Stimulated activated CD8-positive, alpha-beta memory T cell treated with anti-CD3 and anti-CD28 coated beads, Interleukin-7, amount 100 ng/mL, for 48 hours (primary cell): ENCODE data around the gene SLC12A8.

Experiments used
- DNase-seq, 2 donors: peaks; one replicate each; pipeline ENCODE4 v3.0.0-alpha.2; 2020; ENCODE audit warnings: low read depth in 1 of 2; ENCODE audit errors: extremely low read depth in 1 of 2

Gene SLC12A8

DNA sequence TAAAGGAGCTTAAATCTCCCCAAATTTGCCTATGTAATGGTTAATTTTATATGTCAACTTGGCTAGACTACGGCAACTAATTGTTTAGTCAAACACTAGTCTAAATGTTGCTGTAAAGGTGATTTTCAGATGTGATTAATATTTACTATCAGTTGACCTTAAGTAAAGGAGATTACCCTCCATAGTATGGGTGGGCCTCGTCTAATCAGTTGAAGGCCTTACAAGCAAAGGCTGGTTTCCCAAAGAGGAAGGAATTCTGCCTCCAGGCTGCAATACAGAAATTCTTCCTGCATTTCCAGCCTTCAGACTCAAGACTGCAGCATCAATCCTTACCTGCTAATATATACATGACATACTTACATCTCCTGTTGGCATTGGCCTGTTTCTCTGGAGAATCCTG is 23.6 kb downstream of the SLC12A8 start:
- DNase-seq: no peak

DNA sequence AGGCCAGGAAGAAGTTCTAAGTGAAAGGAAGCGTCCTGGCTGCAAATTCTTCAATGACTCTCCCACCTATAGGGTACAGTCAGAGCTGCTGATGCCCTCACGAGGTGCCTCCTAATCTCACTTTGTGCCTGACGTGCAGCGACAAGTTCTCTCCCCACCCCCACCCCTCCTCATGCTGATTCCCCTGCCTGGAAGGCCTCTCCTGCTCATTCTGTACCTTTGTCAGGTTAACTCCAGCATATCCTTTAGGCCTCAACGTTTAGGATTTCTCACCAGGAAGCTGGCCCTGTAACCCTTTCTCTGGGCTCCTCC is 25.0 kb downstream of the SLC12A8 start:
- no peak for DNase-seq

DNA sequence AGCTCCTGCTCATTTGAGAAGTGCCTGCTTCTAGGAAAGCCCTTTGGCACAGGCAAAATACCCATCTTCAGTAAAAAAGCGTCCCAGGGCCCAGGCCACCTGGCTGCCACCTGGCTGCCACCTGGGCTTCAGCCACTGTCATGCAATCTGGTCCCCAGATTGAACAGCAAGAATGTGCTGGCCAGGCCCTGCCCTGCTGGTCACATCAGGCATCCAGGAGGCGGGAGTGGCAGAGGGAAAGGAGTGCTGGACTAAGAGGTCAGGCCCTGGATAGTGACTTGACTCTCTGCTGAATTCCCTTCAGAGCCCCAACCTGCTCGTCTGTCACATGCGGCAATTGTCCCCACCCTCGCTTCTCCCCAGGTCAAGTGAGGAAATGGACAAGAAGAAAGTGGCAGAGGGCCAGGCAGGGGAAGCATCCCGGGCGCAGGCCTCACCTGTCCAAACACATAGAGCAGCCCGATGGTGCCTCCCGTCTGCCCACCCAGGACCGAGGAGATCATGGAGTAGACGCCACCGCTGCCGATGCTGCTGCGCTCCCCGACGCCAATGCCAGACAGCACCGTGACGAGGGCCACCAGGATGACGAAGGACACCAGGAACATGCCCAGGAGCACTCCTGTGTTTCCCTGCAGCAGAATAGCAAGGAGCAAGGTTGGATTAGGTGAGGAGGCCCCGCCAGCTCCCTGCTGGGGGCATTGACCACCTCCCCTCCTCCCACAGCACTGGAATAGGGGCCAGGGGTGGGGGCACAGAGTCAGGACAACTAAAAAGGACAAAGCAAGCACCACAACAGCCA is 25.5 kb downstream of the SLC12A8 start:
- no peak for DNase-seq

DNA sequence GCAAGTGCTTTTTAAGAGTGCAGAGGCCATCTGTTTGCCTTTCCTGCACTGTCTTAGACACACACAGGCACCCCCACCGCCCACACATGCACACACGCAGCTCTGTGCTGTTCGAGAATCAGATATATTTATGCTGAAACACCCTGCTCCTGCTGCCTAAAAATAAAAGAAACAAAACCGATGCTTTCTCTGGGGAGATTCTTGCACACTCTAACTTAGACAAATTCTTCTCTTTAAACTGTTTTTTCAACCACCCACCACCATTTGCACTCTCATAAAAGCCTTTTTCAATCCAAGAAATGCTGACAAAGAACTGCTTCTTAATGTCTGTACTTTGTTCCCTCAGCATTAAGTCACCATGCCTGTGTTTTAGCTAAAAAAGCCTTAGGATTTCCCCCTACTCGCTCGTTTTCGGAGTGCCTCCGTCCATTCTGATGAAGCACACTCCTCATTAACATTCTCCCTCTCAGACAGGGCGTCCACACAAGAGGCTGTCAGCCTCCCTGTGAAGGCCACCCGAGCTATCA is 26.2 kb downstream of the SLC12A8 start:
- no peak for DNase-seq

DNA sequence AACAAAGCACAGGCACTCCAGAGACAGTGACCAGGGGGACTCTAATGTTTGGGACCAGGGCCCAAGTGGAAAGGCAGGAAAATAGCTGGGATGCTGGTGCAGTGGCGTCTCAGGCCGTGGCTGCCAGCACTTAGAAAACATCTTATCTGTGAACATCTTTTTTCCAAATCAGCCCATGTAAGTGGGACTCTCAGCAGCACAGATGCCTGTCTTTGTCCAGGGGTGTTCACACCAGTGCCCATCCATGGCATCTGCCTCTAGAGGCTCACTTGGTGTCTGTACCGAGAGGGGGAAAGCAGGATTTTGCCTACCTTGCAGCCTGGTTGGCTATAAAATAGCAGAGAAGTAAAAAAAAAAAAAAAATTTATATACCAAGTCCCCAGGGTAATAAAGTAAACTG is 26.7 kb downstream of the SLC12A8 start:
- DNase-seq: no peak

DNA sequence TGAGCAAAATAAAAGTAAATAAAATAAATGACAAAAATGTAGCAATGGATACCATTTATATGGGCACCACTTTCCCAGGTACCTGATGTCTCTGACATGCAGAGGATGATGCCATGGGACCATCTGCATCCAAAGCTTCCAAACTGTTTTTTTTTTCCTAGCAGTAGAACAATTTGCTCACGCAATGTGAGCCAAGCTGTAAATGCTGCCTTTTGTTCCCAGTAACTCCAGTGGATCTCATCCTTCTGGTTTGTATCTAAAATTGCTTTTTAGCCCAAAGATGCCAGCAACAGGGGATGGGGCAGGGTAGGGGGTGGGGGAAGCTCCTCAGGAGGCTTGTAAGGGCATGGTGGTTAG is 32.7 kb downstream of the SLC12A8 start:
- no peak for DNase-seq

DNA sequence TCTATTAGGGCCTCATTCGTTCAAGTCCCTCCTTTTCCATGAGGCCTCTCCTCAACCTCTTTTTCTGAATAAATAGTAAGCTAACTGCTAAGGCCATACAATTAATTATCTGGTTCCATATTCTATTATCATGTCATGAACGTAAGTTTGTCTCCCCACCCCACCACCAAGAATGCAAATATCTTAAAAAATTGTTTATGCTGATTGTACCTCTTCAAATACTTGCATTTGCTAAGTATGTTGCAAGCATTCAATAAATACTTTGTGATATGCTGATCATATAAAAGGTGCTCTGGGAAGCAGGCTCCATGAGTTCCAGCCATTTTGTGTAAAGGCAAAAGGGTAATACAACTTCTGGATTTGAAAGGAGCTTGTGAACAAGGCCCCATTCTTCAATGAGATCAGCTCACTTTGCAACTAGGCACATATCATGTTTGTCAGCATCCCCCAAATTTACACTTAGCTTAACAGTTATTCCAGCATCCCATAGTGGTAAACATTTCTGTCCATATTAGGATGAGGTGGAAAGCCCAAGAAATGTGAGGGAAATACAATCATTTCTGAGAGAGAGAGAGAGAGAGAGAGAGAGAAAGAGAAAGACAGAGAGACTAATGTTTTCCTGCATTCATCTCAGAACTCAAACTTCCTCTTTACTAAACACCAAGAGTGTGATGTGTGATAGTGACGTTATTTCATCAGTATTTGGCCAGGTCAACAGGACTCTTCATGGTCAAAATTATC is 33.2 kb downstream of the SLC12A8 start:
- no peak for DNase-seq

DNA sequence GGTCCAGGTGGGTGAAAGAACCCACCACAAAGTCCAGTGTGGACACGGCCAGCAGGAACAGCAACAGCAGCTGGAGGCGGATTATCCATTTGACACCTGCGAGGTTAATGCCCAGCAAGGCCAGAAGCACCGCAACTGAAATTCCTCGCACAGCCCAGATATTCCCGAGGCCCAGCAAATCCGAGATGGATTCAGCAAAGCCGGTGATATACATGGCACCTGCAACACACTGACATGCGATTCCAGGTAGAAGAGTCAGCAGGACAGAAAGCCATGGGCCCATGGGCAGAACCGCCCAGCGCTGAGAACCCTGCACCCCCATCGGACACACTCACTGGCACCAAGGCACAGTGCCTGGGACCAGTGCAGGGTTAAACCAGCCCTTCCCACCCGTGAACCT is 34.8 kb downstream of the SLC12A8 start:
- no peak for DNase-seq

DNA sequence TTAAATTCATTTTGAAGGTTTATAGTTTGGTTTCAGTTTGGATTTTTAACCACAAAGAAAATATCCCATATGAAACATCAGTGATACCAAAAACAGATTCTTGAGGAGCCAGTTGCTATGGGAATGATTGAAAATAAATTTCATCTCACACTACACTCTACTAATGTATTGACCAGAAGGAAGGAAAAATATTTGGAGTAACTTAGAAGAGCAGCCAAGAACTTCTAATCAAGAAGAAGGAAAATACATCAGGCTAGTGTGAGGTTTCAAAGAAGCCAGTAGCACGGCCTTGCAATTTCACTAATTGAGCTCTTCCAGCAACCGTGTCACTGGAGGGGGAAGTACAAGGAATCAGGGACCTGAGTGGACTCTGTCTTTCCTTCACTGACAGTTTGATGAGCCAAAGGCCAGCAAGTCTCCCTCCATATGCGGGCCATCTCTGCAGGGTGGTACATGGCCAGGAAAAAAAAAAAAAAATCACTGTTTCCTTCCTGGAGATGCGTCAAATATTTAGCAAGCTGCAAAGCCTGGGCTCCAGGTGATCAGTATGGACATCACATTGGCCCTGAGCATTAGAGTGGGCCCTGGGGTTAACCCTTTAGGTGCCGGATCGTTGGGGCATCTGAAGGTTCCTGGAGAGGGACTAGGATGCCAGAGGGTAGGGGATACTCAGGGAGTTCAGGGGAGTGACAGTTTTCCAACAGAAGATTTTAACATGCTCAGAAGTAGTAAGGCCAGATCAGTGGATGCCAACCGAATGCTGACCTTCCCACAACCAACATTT is 37.1 kb downstream of the SLC12A8 start:
- DNase-seq: no peak

DNA sequence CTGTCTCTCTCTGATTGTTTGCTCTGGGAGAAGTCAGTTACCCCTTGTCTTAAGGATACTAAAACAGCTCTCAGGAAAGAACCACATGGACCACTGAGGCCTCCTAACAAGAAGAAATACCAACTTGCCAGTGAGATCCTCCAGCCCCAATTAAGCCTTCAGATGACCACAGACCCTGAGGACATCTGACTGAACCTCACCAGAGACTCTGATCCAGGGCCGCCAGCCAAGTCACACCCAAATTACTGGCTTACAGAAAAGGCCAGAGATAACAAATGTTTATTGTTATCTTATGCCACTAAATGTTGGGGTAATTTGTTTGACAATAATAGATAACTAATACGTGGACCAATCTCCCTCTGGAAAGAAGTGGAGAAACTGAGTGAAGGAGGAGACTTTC is 40.2 kb downstream of the SLC12A8 start:
- DNase-seq: no peak

DNA sequence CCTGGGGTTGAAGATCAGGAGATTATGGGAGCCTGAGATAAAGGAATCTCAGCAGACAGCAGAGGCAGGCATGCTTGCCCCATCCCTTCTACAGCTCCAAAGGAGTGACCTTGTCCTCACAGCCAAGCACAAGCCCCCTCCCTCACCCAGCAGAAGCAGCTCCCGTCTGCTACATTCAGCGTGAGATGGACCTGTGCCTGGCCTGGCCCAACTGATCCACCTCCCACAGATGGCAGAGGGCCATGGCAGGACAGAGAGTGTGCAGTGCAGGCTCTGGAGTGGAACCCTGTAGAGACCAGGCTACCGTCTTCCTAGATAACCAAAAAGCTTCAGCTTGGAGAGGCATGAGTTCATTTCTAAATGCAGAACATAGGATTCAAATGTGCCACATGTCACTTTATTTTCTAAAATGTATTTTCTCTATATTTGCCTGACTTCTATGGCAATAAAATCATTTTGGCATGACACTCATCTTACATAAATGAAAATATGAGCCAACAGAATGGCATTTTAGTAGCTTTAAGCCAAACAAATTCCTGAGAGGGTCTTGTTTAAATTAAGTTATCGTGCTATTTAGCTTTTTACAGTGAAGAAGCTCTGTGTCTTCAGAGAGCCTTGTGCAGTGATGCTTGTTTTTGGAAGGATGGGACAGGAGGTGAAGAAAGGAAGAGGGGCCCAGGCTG is 43.7 kb downstream of the SLC12A8 start:
- no peak for DNase-seq

DNA sequence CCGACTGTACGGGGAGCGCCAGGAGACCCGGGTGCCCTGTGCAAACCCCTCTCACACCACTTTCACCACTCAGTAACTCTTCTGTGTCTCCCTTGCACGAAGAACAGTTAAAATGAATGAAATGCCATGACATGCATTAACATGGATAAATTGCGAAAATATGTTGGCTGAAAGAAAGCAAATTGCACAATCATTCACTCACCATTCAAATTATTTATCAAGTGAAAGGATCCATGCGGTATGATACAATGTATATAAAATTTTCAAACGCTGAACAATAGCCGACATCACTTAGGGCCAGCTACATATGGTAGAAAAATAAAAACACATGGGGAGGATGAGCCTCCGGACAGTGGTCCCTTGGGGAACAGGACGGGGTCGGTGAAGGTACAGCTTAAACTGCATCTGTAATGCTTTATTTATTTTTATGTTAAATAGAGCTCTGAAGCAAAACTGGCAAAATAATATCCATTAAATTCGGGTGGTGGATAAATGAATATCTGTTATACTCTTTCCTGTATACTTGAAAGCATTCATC is 45.9 kb downstream of the SLC12A8 start:
- no peak for DNase-seq

DNA sequence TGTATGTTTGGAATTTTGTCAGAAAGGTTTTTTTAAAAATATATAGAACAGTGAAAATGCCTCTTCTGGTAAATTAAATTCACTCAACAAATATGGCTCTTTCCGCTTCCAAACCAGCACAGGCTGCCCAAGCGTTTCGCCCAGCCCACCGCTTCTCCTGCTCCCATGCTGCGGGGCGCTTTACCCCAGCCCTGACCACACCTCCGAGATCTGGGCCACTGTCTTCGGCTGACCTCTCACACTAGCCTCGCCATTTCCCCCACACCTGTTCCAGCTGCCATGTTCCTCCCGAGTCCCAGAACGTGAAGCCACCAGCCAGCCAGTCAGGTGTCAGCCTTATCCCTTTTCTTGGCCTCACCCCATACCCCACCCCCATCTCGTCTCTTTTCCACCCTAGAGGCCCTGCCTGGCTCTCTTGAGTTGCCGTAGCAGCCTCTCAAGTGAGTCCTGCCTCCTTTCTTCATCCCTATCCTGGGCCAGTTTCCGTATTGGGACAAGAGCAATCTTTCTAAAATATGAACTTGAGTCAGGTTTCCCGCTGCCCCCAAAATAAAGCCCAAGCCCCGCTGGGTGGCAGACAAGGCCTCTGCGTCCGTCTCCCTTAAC is 46.5 kb downstream of the SLC12A8 start:
- DNase-seq: no peak

DNA sequence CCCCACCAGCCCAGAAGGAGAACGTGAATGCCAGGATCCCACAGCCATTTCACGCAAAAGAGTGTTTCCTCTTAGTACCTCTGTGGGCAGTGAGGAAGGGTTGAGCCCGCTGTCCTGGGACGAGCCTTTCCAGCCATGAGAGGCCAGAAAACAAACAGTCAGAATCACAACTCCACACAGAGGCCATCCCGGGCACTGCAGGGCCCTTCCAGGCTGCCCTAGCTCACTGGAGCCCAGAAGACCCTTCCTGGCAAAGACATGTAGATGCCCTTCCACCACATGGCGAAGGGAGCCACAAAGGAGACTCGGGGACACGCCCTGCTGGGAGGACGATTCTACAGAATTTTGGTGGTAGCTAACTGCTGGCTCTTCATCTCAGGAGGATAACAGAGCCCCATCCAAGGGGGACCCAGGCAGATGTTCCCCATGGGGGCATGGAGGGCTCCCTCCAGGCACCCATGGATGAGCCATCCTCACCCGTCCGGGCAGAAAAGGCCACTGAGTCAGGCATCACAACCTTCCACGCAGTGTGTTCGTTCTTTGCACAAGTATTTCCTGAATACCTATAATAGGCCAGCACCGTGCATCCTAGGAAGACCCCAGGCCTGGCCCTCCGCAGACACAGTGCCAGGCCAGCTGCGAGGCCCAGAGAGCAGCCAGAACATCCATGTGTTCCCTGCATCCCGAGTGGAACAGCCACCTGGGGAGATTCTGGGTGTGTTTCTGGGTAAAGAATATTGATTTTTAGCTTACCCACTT is 47.2 kb downstream of the SLC12A8 start:
- DNase-seq: no peak

DNA sequence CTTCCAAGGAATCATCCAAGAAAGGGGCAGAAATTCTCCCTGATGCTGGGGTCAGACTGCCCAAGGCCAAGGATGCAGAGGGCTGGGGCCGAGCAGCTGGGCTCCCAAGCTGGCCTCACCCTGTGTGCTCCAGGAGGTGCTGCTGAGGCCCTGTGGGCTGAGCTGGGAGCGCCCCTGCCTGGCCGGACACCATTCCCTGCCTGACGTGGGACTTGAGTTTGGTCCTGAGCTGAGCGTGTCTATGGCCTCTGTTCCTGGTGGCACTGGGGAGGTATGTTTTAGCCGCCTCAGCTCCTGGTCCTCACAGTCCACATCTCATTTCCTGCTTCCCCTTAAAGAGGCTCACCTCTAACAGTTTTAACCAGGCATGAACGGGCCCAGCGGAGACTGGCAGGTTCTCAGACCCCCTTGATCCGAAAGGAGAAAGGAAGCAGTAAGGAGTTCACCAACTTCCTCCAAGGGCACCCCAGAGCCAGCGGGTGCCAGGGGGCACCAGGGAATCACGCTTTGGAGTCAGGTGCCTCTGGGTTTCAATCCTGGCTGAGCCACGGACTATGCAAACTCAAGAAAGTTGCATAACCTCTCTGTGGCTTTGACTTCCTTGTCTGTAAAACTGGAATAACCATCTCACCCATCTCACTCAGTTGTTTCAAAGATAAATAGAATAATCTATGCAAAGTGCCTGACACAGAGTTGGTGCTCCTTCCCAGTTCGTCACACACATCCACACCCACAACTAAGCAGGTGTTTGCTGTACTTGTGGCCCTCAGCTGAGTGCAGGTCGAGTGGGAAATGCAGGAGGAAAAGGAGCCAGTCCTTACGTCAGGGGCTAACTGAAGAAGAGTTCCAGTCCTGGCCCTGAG is 48.6 kb downstream of the SLC12A8 start:
- no peak for DNase-seq

DNA sequence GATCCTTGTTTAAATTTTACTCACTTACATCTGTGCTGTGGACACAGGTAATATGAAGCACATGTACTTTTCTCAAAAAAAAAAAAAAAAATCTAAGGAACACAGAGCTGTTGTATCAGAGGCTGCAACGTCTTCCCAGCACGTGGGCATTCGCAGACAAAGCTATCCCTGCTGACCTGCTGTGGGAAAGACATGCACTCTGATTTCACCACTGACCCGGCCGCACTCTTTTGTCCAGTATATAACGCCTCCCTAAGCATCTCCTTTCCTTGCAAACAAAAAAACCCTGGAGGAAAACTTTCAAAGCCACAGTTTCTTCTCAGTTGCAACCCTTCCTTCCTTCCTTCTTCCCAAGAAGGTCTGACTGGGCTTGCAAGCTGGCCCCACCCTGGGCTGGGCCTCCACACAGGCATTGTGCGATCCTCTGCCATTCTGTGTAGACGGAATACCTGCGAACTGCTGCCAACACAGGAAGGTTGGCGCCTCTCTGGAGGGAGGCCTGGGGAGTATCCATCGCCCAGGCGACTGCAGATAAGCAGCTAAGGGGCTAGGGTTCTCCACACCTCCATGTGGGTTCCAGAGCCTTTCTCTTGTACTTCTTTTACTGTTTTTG is 50.8 kb downstream of the SLC12A8 start:
- no peak for DNase-seq

DNA sequence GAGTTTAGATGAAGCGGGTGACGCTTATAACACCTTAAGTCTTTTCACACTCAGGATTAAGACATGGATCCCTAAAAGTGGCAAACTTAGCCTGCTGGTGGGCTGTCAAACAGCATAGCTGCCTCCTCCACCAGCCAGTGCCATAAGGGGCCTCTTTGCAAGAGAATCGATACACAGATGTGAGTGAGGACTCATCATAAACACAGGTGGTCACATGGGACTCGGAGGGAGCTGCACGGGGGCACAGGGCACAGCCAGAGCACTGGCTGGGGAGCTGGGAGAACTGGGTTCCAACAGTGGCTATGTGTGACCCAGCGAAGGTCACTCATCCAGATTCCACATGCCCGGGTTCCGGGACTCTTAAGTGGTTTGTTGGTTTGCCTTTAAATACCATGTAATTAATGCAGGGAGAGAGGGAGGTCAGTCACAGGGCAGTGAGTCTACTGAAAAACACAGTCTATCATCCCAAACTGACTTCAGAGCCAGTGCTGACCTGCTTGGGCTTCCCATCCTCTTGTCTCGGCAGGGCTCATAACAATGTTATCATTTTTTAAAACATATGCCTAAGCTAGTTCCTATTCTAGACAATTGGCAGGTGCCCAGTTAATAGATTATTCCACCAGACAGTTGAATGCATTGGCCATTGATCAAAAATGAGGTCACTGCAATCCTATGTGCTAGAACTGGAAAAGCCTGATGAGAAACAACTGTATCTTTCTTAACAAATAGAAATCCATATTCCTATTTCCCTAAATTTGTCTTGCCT is 51.8 kb downstream of the SLC12A8 start:
- no peak for DNase-seq

DNA sequence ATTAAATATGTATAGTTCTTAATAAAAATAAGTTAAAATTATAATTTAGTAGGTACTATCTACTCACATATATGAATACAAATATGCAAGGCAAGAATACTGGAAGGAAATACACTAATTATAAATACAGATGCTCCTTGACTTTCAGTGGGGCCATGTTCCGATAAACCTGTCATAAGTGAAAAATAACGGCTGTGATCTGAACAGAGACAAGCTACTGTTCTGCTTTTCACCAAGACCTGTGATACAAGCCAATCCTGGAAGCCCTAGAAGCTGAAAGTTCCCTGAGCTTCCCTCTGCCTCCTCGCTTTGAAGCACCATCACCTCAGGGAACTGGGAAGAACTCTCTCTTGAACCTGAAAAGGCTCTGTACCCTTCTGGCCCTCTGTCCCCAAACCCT is 55.4 kb downstream of the SLC12A8 start:
- no peak for DNase-seq
